ENCODE results near the gene CNGA3.
"Not testable (repeated sequence)": the region's sequence is repeated elsewhere in the genome, so short reads cannot be mapped to it uniquely, and the experiment has no call there.

The CNGA3 gene

DNA sequence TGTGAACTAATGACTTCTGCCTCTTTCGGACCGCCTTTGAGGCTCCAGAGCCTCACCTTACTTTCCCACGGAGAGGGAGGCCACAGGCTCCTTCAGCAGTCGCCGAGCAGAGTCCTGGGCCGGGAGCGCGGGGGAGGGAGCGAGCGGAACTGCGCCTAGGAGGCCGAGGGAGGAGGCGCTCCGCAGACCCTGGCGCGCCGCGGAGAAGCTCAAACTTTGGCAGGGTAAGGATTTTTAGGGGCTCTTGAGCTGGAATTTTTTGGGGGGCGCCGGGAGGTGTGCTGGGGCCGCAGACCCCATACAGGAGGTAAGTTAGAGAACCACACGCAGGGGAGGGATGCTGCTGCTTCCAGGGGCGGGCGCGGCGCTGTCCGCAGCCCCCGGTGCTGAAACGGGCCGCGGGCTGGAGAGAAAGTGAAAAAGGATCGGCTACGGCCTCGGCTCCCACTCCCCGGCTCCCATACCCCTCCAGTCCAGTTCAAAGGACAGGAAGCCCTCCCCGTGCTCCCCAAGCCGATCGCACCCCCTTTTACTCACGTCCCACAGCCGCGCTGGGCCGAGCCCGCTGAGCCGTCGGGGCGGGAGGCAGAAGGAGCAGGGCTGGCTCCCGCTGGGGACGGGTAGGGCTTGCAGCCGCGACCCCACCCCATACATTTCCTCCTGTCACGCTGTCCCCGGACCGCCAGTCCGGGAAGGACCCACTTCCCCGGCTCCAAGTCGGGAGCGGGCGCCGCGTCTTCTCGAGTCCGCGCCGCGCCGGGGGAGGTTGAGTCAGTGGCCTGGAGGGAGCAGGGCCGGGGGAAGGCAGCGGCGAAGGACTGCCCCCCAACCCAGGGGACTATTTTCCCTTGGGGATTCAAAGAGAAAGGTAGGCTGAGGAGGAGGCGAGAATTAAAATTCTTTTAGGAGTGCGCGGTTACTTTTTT is at the start of gene CNGA3:
Gene CNGA3, plus strand, starts transcription at position 146 of the 926 bp plus-strand sequence. CDS start 23,520 bp downstream, outside the sequence.
- DNase-seq: no peak

DNA sequence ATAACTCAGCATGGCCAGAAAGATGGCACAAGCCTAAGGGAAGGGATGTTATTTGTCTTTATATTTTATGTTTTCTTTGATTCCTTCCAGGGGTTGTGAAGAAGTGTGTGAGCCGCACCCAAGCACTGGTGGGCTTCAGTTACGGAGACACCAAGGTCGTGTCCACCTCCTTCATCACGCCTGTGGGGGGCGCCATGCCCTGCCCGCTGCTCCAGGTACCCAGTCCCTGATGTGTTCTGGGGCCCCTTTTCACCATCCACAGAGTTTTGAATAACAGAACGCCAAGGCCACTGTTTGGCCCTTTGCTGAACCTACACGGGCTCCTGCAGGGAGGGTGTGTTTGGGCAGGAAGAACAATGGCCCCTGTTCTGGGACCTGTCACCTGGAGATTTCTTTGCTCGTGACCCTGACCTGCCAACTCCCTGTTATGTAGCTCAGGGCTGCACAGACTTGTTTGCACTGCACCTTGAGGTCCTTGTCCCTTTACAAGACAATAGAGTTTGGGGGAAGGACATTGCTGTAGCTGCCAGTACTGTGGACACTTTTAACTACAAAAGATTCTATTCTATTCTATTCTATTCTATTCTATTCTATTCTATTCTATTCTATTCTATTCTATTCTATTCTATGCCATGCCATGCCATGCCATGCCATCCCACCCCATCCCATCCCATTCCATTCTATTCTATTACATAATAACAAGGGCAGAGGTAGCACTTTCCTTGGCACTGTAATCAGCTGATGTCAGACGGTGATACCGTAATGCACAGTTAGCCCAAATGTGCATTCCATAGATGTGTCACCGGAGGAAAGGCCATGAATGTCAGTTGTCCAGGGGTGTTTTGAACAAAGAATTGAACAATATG is 48.2 kb upstream of the CNGA3 start:
- DNase-seq: no peak

GRCh38 chr2:98298683-98299164 is 47.5 kb upstream of the CNGA3 start:
- no peak for DNase-seq

DNA sequence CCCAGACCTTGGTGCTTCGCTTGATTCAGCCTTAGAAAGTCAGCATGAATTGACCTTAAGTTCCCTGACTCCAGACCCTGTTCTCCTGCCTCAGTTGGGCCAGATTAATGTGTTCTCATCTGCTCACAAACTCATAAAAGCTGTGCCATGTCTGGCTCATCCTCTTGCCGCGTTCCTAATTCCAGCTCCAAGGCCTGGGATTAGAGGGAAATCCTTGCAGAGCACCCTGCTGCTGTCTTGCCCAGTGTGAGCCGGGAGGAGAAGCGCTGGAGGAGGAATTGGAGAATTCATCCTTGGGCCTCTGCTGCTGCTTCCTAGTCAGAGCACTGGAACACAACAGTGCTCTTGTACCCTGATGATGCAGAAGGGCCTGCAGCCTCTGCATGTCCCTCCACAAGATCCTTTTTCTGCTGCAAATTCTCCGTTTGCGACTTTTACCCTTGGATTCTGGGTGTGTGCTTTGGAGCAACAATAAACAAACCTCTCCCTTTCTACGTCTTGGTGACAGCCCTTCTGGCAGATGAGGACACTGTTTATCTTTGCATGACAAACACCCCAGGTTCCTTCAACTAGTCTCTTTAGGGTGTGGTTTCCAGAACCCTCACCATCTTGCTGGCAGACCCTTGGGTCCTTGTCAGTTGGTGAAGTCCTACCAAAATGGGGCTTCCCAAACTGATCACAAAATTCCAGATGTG is 46.9 kb upstream of the CNGA3 start:
- no peak for DNase-seq

- no peak for DNase-seq
Measured at GRCh38 chr2:98300141-98300874, 45.9 kb upstream of the CNGA3 start.

DNA sequence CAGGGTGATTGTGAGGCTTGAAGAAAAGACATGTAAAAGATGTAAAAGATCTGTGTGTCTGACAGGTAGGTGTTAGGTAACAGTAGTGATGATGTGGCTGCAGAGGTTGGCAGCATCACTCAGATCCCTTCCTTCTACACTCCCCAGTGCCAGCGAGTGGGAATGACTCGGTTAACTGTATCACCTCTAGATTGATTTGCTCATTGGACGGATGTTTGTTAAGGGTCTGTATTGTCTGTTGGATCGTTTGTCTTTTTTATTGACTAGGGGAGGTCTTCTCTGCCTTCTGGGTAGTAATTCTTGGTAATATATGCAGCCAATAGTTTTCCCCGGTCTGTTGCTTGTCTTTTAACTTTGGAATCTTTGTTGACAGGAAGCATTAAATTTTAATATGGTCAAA is 44.8 kb upstream of the CNGA3 start:
- DNase-seq: no peak

- DNase-seq: not testable (repeated sequence)
Measured at GRCh38 chr2:98307131-98307696, 39.0 kb upstream of the CNGA3 start.

GRCh38 chr2:98308068-98308467 is 38.2 kb upstream of the CNGA3 start:
- no peak for DNase-seq

DNA sequence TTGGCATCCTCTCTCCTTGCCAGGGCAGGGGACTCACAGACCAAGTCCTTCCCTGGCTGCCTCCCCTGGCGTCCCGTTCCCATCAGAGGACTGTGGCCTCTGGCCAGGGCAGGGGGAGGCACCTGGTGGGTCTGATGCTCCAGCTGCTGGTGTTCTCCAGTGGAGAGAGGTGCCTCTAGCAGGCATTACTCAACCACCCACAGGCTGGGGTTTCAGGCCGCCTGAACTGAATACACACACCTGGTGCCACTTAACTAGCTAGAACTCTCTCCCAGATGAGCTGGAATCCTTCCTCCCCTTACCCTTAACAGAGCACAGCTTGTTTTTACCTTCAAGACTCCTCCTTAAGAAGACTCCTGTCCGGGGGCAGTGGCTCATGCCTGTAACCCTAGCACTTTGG is 37.7 kb upstream of the CNGA3 start:
- DNase-seq: no peak

DNA sequence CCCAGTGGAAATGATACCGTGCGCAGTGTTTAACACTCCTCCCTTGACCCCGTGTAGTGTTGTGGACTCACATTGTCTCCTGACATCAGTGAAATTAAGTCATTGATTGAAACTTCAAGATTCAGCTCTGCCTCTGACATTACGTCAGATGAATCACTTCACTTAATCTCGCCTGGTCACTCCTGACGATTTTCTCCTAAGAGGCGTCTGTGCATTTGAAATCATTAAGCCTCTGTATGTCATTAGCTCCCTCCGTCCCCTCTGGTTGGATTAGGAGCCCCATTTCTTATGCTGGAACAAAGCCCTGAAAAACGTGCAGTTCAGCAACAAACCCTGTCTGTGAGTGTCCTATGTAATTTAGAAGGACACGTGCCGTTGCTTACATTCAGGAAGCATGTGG is 36.7 kb upstream of the CNGA3 start:
- no peak for DNase-seq

DNA sequence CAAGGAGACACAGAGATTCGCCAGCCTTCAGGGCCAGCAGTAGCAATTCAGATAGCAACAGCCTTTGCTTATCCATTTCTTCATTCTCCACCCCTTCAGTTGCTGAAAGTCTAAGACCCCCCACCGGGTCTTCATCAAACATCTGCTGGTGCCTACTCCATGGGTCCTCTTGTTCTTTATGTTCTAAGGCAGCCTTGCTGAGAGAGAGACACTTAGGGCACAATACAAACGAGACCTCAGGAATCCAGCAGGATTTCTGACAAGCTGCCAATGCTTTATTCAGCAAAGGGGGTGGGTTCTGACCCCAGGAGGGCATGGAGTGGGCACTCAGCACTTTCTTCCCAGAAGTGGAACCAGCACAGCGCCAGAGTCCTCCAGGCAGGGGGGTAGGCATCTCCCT is 36.2 kb upstream of the CNGA3 start:
- no peak for DNase-seq

- no peak for DNase-seq
Measured at GRCh38 chr2:98311090-98311489, 35.2 kb upstream of the CNGA3 start.

- DNase-seq: no peak
Measured at GRCh38 chr2:98311771-98312545, 34.3 kb upstream of the CNGA3 start.

DNA sequence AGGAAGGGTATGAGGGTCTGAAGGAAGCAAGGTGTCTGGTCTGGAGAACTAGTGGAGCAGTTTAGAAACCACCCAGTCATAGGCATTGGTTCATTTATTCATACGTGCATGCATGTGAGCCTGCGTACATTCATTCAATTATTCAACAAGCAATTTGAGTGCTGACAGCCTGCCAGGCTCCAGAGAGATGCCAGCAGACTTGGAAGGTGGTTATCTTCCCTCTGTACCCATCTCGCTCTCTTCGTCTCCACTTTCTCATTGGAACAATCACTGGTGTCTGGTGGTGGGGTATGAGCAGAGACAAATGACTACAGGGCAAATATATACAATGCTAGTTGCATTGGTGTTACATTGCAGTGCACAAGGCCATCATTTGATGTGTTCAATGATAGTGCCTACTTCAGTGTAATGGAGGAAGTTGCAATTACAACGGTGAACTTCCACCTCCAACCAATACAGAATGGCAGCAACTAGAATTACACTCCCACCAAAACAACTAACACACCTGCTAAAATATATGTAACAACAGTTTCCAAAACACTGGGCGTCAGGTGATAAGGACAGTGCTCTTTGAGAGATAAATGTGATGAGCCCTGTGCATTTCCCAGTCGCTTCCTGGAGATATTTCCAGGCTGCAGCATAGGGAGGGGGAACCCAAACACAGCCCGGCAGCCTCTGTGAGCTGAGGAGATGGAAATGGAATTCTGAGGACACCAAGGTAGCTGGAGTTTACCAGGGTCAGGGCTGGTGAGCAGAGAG is 32.6 kb upstream of the CNGA3 start:
- no peak for DNase-seq

DNA sequence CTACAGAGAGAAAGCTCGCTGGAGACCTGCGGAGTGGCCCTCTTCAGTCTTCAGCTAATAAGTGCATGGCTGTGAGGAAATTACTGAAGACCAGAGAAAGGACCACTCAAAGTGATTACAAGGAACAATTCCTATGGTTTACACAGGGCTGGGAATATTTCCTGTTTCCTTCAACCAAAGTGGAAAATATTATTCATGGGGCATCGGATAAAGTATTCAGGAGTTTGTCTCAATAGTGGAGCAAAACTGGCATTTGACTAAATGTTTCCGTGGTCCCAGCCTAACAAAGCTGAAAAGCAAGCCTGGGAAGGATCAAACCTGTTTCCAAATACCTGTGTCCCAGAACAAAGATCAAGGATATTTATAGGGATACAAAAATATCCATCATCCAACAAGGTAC is 32.0 kb upstream of the CNGA3 start:
- DNase-seq: no peak

DNA sequence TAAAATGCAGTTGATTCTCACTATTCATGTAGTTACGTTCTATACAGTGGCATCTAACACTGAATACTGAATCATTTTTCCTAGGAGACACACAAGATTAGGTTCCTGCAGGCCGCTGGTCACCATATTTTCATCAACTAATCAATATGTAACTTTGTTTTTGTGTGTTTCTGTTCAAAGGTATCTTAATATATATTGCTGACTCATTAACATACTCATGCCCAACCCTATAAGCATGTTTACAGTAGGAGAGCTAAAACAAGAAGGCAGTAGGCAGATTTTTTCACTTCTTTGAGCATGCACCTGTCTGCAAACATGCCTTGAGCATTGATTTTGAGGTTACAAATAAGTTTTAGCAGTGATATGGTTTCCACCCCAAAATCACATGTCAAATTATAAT is 30.3 kb upstream of the CNGA3 start:
- no peak for DNase-seq

DNA sequence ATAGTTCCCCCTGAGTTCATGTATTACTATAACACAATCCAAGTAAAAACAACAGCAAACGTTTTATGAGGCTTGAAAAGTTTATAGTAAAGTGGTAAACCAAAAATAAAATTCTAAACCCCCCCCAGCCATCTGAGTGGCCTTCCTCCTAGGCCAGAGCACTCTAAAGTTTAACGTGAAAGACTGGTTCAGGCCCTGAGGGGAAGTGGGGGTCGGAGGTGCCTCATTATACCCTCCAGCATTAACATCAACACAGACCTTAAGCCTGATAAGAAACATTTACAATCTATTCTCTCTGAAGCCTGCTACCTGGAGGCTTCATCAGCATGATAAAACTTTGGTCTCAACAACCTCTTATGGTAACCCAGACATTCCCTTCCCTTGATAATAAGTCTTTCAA is 29.0 kb upstream of the CNGA3 start:
- no peak for DNase-seq

DNA sequence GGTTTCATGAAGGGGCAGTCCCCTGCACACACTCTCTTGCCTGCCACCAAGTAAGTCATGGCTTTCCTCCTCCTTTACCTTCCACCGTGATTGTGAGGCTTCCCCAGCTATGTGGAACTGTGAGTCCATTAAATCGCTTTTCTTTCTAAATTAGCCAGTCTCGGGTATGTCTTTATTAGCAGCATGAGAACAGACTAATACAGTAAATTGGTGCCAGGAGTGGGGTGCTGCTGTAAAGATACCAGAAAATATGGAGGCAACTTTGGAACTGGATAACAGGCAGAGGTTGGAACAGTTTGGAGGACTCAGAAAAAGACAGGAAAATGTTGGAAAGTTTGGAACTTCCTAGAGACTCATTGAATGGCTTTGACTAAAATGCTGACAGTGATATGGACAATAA is 26.1 kb upstream of the CNGA3 start:
- not testable (repeated sequence) for DNase-seq

GRCh38 chr2:98324181-98324580 is 22.1 kb upstream of the CNGA3 start:
- no peak for DNase-seq

DNA sequence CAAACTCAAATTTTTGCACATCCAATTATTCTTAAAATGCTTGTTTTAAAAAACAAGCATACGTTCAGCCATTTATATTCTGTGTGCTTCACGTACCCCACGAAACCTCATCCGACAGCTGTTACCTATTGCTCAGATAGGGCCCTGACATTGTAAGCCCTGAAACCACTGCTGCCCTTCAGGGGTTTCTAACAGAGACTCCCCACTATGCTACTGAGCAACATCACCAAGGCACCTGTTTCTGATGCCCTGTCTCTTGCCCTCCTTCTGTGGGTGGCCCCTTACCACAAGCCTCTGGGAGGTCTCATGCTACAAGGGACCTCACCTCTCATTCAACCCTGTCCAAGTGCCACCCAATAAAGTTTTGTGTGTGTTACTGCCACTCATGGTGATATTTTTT is 18.5 kb upstream of the CNGA3 start:
- no peak for DNase-seq

Data from CD4-positive, alpha-beta T cell treated with Interferon gamma for 1 hour (primary cell).